ENCODE measurements around the gene DUOXA1. TPM values are rescaled to one million over a fixed set of nuclear protein-coding genes. Genes with fewer than 3 reads are reported as not detected.

Gene DUOXA1
- total RNA-seq: under 1 TPM; 0.08 to 0.58 (median 0.24) TPM

- Mint-ChIP-seq H3K4me3 (peak within 1 kb of the TSS; percentile 32), H3K27me3 (ENCODE audit: low read depth) (peaks cover 71% of the 10 kb centered on the region), H3K36me3 (ENCODE audit: insufficient read depth) (no peaks in the 10 kb centered on the region), H3K4me1 (ENCODE audit: low read depth) (peaks cover 9% of the 10 kb centered on the region), H3K9me3 (no peaks in the 10 kb centered on the region)
- DNase-seq (no peak), ATAC-seq (peak; percentile 79 to 82)
Observed at GRCh38 chr15:45129651-45130129, at the start of gene DUOXA1, which contains the start of gene DUOX1. Gene DUOXA1, minus strand, starts transcription at chr15:45129879. Its CDS starts 6,865 bp downstream, at chr15:45123014. Gene DUOX1, plus strand, starts transcription at chr15:45129994. Its CDS starts 1,973 bp downstream, at chr15:45131967.

GRCh38 chr15:45177285-45177684 lies 47.6 kb upstream of the DUOXA1 start:
- Mint-ChIP-seq H3K4me3 (no peak overlapping the region), H3K4me1 (ENCODE audit: low read depth) (peaks cover 9% of the 10 kb centered on the region), H3K27me3 (ENCODE audit: low read depth) (no peaks in the 10 kb centered on the region), H3K36me3 (ENCODE audit: insufficient read depth) (peaks cover 30% of the 10 kb centered on the region), H3K9me3 (no peaks in the 10 kb centered on the region)
- DNase-seq: no peak
- ATAC-seq: no peak

DNA sequence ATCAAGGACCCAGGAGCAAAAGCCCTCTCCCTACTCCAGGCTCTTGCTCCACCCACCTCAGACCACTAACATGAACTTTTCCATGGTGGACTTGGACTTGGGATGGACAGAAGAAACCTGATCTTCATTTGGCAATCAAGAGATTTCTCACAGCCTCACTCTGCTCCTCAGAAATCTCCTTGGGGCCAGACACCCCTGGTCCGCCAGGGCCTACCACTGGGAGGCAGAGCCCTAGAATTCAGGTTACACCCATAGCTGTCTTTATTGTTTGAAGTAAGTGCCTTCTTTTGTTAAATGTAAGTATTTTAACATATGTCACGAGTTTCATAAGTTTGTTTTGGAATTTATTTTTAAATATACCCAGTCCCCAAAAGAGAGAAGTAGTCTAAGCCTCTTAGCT lies 44.9 kb upstream of the DUOXA1 start:
- Mint-ChIP-seq H3K9me3 (no peaks in the 10 kb centered on the region), H3K27me3 (ENCODE audit: low read depth) (no peaks in the 10 kb centered on the region), H3K36me3 (ENCODE audit: insufficient read depth) (peaks cover 26% of the 10 kb centered on the region), H3K4me3 (no peak overlapping the region), H3K4me1 (ENCODE audit: low read depth) (no peaks in the 10 kb centered on the region)
- no peak for DNase-seq
- no peak for ATAC-seq

- Mint-ChIP-seq H3K36me3 (ENCODE audit: insufficient read depth) (peaks cover 26% of the 10 kb centered on the region), H3K4me1 (ENCODE audit: low read depth) (no peaks in the 10 kb centered on the region), H3K4me3 (no peak overlapping the region), H3K27me3 (ENCODE audit: low read depth) (no peaks in the 10 kb centered on the region), H3K9me3 (no peaks in the 10 kb centered on the region)
- no peak for ATAC-seq
- DNase-seq: no peak
Observed at GRCh38 chr15:45174069-45174468, 44.4 kb upstream of the DUOXA1 start.

GRCh38 chr15:45171912-45172311 lies 42.2 kb upstream of the DUOXA1 start:
- DNase-seq (no peak), ATAC-seq (no peak)
- Mint-ChIP-seq H3K36me3 (ENCODE audit: insufficient read depth) (peaks cover 17% of the 10 kb centered on the region), H3K9me3 (no peaks in the 10 kb centered on the region), H3K4me1 (ENCODE audit: low read depth) (no peaks in the 10 kb centered on the region), H3K27me3 (ENCODE audit: low read depth) (no peaks in the 10 kb centered on the region), H3K4me3 (no peak overlapping the region)

GRCh38 chr15:45169608-45170480 lies 40.2 kb upstream of the DUOXA1 start:
- peaks cover 7% of the 10 kb centered on the region for H3K36me3 Mint-ChIP-seq (ENCODE audit: insufficient read depth)
- DNase-seq: no peak
- no peaks in the 10 kb centered on the region for H3K27me3 Mint-ChIP-seq (ENCODE audit: low read depth)
- peaks cover 10% of the 10 kb centered on the region for H3K4me1 Mint-ChIP-seq (ENCODE audit: low read depth)
- ATAC-seq: no peak
- no peak overlapping the region for H3K4me3 Mint-ChIP-seq
- H3K9me3 Mint-ChIP-seq: no peaks in the 10 kb centered on the region

DNA sequence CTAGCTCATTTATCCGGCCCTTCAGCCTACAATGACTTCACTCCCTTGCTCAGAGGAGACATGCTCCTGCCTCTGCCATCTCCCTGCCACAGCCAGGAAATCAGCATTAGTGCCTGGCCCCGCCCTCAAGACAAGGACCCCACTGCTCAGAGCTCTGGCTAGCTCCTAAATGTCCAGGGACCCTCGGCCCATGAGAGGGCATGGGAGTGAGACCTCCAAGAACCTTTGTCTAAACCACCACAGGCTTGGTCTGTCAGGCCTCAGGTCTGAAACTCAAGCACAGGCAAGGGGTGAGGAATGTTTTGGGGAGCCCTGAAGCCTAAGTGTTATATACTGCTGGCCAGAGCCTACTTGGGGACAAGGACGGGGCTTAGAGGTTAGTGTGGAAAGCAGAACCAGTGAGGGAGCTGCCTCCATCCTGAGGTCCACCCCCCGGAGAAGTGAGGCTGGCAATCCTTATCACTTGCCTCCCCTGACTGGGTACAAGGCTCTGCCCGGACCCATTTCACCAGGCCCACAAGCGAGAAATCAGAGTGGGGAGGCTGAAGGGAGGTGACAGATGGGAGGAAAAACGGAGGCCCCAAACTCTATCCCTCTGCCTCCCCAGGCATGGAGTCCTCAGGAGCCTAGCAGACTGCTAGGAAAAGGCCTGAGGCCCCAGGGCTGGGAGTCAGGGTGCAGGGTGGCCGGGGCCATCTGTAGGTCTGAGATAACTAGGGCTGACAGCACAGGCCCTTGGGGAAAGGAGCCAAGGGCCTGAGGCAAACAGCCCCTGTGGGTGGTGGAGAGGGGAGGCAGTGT lies 39.3 kb upstream of the DUOXA1 start:
- H3K4me3 Mint-ChIP-seq: no peak overlapping the region
- no peaks in the 10 kb centered on the region for H3K9me3 Mint-ChIP-seq
- H3K27me3 Mint-ChIP-seq (ENCODE audit: low read depth): no peaks in the 10 kb centered on the region
- ATAC-seq (no peak), DNase-seq (no peak)
- H3K4me1 Mint-ChIP-seq (ENCODE audit: low read depth): peaks cover 10% of the 10 kb centered on the region
- H3K36me3 Mint-ChIP-seq (ENCODE audit: insufficient read depth): peaks cover 4% of the 10 kb centered on the region

GRCh38 chr15:45168286-45168685 lies 38.6 kb upstream of the DUOXA1 start:
- Mint-ChIP-seq H3K4me3 (no peak overlapping the region), H3K36me3 (ENCODE audit: insufficient read depth) (peaks cover 4% of the 10 kb centered on the region), H3K4me1 (ENCODE audit: low read depth) (peaks cover 10% of the 10 kb centered on the region), H3K27me3 (ENCODE audit: low read depth) (no peaks in the 10 kb centered on the region), H3K9me3 (no peaks in the 10 kb centered on the region)
- ATAC-seq (no peak), DNase-seq (no peak)

- ATAC-seq: no peak
- H3K36me3 Mint-ChIP-seq (ENCODE audit: insufficient read depth): no peaks in the 10 kb centered on the region
Observed at GRCh38 chr15:45167631-45168205, 38.0 kb upstream of the DUOXA1 start.

GRCh38 chr15:45166834-45167630 lies 37.4 kb upstream of the DUOXA1 start:
- H3K9me3 Mint-ChIP-seq: no peaks in the 10 kb centered on the region
- peaks cover 10% of the 10 kb centered on the region for H3K4me1 Mint-ChIP-seq (ENCODE audit: low read depth)
- peak; percentile 76 for DNase-seq
- H3K27me3 Mint-ChIP-seq (ENCODE audit: low read depth): no peaks in the 10 kb centered on the region
- ATAC-seq: peak; percentile 93 to 94
- H3K36me3 Mint-ChIP-seq (ENCODE audit: insufficient read depth): no peaks in the 10 kb centered on the region
- peak overlapping the region; percentile 70 for H3K4me3 Mint-ChIP-seq

More at GRCh38 chr15:45167631-45168205, 38.0 kb upstream of the DUOXA1 start:
- Mint-ChIP-seq H3K9me3 (no peaks in the 10 kb centered on the region), H3K4me3 (peak overlapping the region; percentile 70), H3K27me3 (ENCODE audit: low read depth) (no peaks in the 10 kb centered on the region), H3K4me1 (ENCODE audit: low read depth) (peaks cover 10% of the 10 kb centered on the region)
- DNase-seq: no peak

DNA sequence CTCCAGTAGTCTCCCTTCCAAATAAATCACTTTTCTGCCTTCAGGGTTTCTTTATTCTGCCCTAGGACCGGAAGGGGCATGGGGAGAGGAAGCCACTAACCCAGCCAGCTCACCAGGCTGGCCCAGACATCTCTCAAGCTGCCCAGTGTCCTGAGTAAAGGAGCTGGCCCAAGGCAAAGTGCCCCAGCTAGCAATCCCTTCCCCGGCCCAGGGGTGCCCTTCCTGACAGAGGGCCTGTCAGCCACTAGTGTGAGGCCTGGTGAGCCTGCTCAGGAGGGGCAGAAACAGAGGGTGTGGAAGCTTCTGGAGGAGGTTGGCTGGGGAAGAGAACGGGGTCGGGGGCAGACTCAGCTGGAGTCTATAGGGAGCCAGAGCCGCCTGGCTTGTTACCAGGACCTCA lies 35.9 kb upstream of the DUOXA1 start:
- Mint-ChIP-seq H3K36me3 (ENCODE audit: insufficient read depth) (peaks cover 1% of the 10 kb centered on the region), H3K4me1 (ENCODE audit: low read depth) (peaks cover 10% of the 10 kb centered on the region), H3K4me3 (peak overlapping the region; percentile 70), H3K27me3 (ENCODE audit: low read depth) (no peaks in the 10 kb centered on the region), H3K9me3 (no peaks in the 10 kb centered on the region)
- ATAC-seq (no peak), DNase-seq (no peak)

DNA sequence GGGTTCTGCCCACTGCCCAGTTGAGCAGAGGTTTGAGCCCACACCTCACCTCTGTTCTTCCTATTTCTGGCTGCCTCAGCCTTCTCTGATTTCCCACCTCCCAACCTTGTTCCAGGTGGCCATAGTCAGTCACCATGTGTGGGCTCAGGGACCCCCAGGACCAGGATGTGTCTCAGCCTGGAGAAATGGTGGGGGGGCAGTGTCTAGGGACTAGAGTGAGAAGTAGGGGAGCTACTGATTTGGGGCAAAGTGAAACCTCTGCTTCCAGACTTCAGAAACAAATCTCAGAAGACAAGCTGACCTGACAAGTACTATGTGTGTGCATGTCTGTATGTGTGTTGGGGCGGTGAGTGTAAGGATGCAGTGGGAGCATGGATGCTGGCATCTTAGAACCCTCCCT lies 35.2 kb upstream of the DUOXA1 start:
- peaks cover 3% of the 10 kb centered on the region for H3K36me3 Mint-ChIP-seq (ENCODE audit: insufficient read depth)
- no peaks in the 10 kb centered on the region for H3K9me3 Mint-ChIP-seq
- no peak for DNase-seq
- H3K4me3 Mint-ChIP-seq: peak overlapping the region; percentile 70
- H3K4me1 Mint-ChIP-seq (ENCODE audit: low read depth): peaks cover 10% of the 10 kb centered on the region
- no peaks in the 10 kb centered on the region for H3K27me3 Mint-ChIP-seq (ENCODE audit: low read depth)
- no peak for ATAC-seq

DNA sequence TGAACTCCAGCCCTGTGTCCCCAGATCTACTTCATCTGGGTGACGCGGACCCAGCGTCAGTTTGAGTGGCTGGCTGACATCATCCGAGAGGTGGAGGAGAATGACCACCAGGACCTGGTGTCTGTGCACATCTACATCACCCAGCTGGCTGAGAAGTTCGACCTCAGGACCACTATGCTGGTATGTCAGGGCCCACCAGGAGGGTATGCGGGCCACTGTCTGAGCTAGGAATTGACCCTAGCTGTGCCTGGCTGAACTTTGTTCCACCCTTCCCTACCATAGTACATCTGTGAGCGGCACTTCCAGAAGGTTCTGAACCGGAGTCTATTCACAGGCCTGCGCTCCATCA lies 33.8 kb upstream of the DUOXA1 start:
- Mint-ChIP-seq H3K27me3 (ENCODE audit: low read depth) (no peaks in the 10 kb centered on the region), H3K4me1 (ENCODE audit: low read depth) (peaks cover 10% of the 10 kb centered on the region), H3K36me3 (ENCODE audit: insufficient read depth) (peaks cover 3% of the 10 kb centered on the region), H3K9me3 (no peaks in the 10 kb centered on the region), H3K4me3 (no peak overlapping the region)
- DNase-seq: no peak
- no peak for ATAC-seq

Measured in activated T-cell treated with anti-CD3 and anti-CD28 coated beads, Interleukin-2, amount 50 U/mL, for 4 hours (primary cell).